Measurements from ENCODE around the gene MINK1.
"Not testable (repeated sequence)": the region's sequence is repeated elsewhere in the genome, so short reads cannot be mapped to it uniquely, and the experiment has no call there.

MINK1 gene

DNA sequence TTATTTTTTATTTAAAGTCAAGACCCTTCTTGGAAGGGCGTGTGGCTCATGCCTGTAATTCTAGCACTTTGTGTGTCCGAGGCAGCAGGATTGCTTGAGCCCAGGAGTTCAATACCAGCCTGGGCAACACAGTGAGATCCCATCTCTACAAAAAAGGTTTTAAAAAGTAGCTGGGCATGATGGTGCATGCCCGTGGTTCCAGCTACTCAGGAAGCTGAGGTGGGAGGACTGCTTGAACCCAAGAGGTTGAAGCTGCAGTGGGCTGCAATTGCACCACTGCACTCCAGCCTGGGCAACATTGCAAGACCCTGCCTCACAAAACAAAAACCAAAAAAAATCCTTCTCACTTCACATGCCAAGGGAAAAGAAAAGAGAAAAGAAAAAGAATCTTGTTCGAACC is 29.6 kb downstream of the MINK1 start:
- TF ChIP-seq, protein P1, sequence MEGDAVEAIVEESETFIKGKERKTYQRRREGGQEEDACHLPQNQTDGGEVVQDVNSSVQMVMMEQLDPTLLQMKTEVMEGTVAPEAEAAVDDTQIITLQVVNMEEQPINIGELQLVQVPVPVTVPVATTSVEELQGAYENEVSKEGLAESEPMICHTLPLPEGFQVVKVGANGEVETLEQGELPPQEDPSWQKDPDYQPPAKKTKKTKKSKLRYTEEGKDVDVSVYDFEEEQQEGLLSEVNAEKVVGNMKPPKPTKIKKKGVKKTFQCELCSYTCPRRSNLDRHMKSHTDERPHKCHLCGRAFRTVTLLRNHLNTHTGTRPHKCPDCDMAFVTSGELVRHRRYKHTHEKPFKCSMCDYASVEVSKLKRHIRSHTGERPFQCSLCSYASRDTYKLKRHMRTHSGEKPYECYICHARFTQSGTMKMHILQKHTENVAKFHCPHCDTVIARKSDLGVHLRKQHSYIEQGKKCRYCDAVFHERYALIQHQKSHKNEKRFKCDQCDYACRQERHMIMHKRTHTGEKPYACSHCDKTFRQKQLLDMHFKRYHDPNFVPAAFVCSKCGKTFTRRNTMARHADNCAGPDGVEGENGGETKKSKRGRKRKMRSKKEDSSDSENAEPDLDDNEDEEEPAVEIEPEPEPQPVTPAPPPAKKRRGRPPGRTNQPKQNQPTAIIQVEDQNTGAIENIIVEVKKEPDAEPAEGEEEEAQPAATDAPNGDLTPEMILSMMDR (IDR thresholded peaks at IDR 0.05), result no peak
- no peak for DNase-seq
- Mint-ChIP-seq H3K36me3 (ENCODE audit: low read depth) (peaks cover 27% of the 10 kb centered on the region), H3K4me1 (peaks cover 27% of the 10 kb centered on the region), H3K27ac (no peak overlapping the region), H3K9me3 (no peaks in the 10 kb centered on the region), H3K4me3 (no peak overlapping the region), H3K27me3 (ENCODE audit: low read depth, poor library complexity) (no peaks in the 10 kb centered on the region)

DNA sequence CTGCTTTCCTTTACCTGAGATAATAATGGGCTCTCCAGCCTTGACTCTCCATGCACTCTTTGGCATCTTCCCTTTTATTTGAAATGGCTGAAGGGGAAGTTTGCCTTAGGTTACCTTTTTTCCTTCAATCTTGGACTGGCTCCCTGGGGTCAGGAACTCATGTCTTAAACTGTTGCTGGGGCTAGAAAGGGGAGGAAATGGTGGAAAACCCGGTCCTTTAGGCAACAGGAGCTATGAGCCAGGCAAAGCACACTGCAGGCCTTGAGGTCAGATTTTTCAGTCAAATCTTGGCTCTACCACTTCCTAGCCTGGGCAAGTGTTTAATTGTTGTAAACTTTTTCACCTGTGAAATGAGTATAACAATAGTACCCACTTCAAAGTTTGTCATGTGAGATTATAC is 30.2 kb downstream of the MINK1 start:
- no peaks in the 10 kb centered on the region for H3K27me3 Mint-ChIP-seq (ENCODE audit: low read depth, poor library complexity)
- no peak overlapping the region for H3K4me3 Mint-ChIP-seq
- no peaks in the 10 kb centered on the region for H3K9me3 Mint-ChIP-seq
- DNase-seq, result no peak
- H3K4me1 Mint-ChIP-seq, result peaks cover 21% of the 10 kb centered on the region
- H3K27ac Mint-ChIP-seq, result no peak overlapping the region
- TF ChIP-seq, protein P1 (IDR thresholded peaks at IDR 0.05), result no peak
- H3K36me3 Mint-ChIP-seq (ENCODE audit: low read depth), result peaks cover 30% of the 10 kb centered on the region

DNA sequence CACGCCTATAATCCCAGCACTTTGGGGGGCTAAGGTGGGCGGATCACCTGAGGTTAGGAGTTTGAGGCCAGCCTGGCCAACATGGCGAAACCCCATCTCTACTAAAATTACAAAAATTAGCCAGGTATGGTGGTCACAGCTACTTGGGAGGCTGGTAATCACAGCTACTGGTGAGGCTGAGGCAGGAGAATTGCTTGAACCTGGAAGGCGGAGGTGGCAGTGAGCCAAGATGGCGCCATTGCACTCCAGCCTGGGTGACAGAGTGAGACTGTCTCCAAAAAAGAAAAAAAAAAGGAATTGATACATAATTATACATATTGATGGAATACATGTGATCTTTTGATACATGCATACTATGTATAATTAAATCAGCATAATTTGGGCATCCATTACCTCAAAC is 34.4 kb downstream of the MINK1 start:
- not testable (repeated sequence) for H3K4me1 Mint-ChIP-seq; H3K4me3 Mint-ChIP-seq; H3K9me3 Mint-ChIP-seq; H3K27me3 Mint-ChIP-seq (ENCODE audit: low read depth, poor library complexity); H3K27ac Mint-ChIP-seq; DNase-seq
- peaks cover 33% of the 10 kb centered on the region for H3K36me3 Mint-ChIP-seq (ENCODE audit: low read depth)

DNA sequence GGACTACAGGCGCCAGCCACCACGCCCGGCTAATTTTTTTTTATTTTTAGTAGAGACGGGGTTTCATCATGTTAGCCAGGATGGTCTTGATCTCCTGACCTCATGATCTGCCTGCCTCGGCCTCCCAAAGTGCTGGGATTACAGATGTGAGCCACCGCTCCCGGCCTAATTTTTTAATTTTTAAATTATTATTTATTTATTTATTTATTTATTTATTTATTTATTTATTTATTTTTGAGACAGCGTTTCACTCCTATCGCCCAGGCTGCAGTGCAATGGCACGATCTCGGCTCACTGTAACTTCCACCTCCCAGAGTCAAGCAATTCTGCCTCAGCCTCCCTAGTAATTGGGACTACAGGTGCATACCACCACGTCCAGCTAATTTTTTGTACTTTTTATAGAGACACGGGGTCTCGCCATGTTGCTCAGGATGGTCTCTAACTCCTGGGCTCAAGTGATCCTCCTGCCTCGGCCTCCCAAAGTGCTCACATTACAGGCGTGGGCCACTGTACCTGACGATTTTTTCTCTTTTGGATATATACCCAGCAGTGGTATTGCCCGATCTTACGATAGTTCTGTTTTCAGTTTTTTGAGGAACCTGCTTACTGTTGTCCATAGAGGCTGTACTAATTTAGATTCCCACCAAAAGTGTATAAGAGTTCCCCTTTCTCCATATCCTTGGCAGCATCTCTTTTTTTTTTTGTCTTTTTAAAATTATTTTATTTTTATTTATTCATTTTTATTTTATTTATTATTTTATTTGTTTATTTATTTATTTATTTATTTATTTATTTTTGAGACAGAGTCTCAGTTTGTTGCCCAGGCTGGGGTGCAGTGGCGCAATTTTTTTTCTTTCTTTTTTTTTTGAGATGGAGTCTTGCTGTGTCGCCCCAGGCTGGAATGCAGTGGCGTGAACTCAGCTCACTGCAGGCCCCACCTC is 36.2 kb downstream of the MINK1 start:
- H3K4me3 Mint-ChIP-seq; DNase-seq; H3K27ac Mint-ChIP-seq; H3K27me3 Mint-ChIP-seq (ENCODE audit: low read depth, poor library complexity); H3K9me3 Mint-ChIP-seq: not testable (repeated sequence)
- Mint-ChIP-seq H3K36me3 (ENCODE audit: low read depth) (peaks cover 38% of the 10 kb centered on the region), H3K4me1 (peaks cover 13% of the 10 kb centered on the region)

DNA sequence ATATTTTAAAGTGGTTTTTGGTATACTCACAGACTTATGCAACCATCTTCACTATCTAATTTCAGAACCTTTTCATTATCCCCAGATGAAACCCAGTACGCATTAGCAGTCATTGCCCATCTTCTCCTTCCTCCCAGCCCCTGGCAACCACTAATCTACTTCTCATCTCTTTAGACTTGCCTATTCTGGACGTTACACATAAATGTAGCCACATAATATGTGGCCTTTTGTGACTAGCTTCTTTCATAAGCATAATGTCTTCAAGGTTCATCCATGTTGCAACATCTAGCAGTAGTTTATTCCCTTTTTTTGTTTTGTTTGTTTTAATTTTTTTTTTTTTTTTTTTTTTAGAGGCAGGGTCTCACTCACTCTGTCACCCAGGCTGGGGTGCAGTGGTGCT is 37.7 kb downstream of the MINK1 start:
- H3K4me1 Mint-ChIP-seq, result peaks cover 20% of the 10 kb centered on the region
- H3K36me3 Mint-ChIP-seq (ENCODE audit: low read depth), result peaks cover 30% of the 10 kb centered on the region
- no peaks in the 10 kb centered on the region for H3K9me3 Mint-ChIP-seq
- no peak for DNase-seq
- no peak overlapping the region for H3K4me3 Mint-ChIP-seq
- H3K27ac Mint-ChIP-seq, result no peak overlapping the region
- TF ChIP-seq, protein P1 (IDR thresholded peaks at IDR 0.05), result no peak
- no peaks in the 10 kb centered on the region for H3K27me3 Mint-ChIP-seq (ENCODE audit: low read depth, poor library complexity)

DNA sequence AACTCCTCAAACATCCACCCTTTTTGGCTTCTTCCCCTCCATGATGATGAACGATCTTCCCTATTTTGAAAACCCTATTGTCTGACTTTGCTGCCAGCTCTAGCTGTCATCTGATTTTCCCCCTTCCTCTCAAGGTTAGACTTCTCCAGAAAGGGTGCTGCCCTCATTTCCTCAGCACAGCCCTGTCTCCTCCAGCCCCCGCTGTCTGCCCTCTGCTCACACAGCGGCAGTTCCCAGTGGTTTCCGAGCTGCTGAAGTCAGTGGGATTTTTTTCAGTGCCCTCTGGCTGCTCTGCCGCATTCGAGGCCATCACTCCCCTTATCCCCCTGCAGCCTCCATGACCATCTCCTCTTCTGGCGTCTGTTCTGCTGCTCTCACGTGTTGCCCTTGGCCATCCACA is 39.6 kb downstream of the MINK1 start:
- Mint-ChIP-seq H3K4me1 (peaks cover 20% of the 10 kb centered on the region), H3K36me3 (ENCODE audit: low read depth) (peaks cover 33% of the 10 kb centered on the region), H3K4me3 (no peak overlapping the region), H3K27ac (peak overlapping the region; percentile 63), H3K27me3 (ENCODE audit: low read depth, poor library complexity) (no peaks in the 10 kb centered on the region), H3K9me3 (no peaks in the 10 kb centered on the region)
- TF ChIP-seq, protein P1 (IDR thresholded peaks at IDR 0.05), result no peak
- DNase-seq, result no peak

DNA sequence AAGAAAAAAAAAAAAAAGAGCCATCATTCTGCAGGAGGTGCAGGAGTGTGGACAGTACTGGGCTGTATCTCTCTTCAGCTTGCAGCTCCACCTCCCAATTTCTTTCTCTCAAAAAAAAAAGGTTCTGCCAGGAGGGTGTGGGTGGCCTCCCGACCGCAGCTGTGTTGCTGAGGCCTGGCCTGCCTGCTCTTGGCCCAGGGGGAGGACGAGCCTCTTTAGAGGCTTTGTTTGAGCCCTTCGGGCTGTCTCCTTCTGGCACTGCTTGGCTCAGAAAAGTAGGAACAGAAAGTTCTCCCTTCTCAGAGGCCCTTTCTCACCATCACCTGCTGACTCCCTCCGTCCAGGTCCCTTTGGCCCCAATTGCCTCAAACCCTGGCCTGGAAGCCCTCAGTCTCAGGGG is 43.9 kb downstream of the MINK1 start:
- peaks cover 33% of the 10 kb centered on the region for H3K4me1 Mint-ChIP-seq
- no peak overlapping the region for H3K27ac Mint-ChIP-seq
- TF ChIP-seq, protein P1 (IDR thresholded peaks at IDR 0.05), result no peak
- peaks cover 22% of the 10 kb centered on the region for H3K36me3 Mint-ChIP-seq (ENCODE audit: low read depth)
- H3K27me3 Mint-ChIP-seq (ENCODE audit: low read depth, poor library complexity), result peaks cover 3% of the 10 kb centered on the region
- H3K4me3 Mint-ChIP-seq, result no peak overlapping the region
- H3K9me3 Mint-ChIP-seq, result no peaks in the 10 kb centered on the region
- no peak for DNase-seq
